ENCODE data around the gene ARHGEF7.

GRCh38 chr13:111267205-111267604 is 152.1 kb downstream of the ARHGEF7 start:
- no peak for TF ChIP-seq EZH2 (IDR thresholded peaks at IDR 0.05)
- no peak for TF ChIP-seq POLR2A (IDR thresholded peaks at IDR 0.05; ENCODE audit: borderline replicate concordance, extremely low read depth, insufficient read depth, insufficient read length)
- no peak for TF ChIP-seq CTCF (IDR thresholded peaks at IDR 0.05 in 2 of 3, conservative IDR thresholded peaks at IDR 0.05 in 1 of 3; ENCODE audit: borderline replicate concordance in 1 of 3, insufficient read depth in 1 of 3, low read depth in 2 of 3, low read length in 2 of 3)
